Suprapubic skin (tissue), 3 donors: ENCODE data around the gene PSTK.

ENCODE experiments used
- EP300 ChIP-seq: sonication (generic); formaldehyde crosslinking; IDR thresholded peaks from one replicate; pipeline ENCODE4 v1.6.1; 2017; ENCODE audit warnings: antibody characterized with exemption
- POLR2A ChIP-seq, 2 donors: fragments of 450-650 bp; IDR thresholded peaks; one replicate each; pipeline ENCODE4 v1.6.1; 2017; ENCODE audit warnings: antibody characterized with exemption in 2 of 2, mild to moderate bottlenecking in 2 of 2, moderate library complexity in 2 of 2
- TF ChIP-seq, protein P1 (sequence below), 2 donors: fragments of 200-600 bp in 1 of 2; fragments of 450-650 bp in 1 of 2; sonication (generic) in 1 of 2; IDR thresholded peaks; one replicate each; pipeline ENCODE4 v1.5.1; 2016 to 2019; ENCODE audit warnings: antibody characterized with exemption in 2 of 2, mild to moderate bottlenecking in 1 of 2, moderate library complexity in 1 of 2

DNA sequence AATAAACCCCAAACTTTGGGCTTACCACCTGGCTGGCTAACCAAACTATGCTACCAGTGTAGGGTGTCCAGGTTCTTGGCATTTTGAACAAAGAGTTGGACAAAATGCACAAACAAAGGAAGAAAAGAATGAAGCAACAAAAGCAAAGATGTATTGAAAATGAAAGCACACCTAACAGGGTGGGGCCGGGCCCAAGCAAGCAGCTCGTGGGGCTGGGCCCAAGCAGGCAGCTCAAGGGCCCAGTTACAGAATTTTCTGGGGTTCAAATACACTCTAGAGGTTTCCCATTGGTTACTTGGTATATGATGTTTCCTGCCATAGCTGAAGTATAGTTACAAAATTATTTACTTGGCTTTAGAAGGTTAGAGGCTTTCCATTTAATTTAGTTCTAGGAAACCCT lies 44.3 kb downstream of the PSTK start:
- TF ChIP-seq EP300 (no peak), POLR2A (IDR thresholded peaks at IDR 0.05) (no peak)
- TF ChIP-seq, protein P1, sequence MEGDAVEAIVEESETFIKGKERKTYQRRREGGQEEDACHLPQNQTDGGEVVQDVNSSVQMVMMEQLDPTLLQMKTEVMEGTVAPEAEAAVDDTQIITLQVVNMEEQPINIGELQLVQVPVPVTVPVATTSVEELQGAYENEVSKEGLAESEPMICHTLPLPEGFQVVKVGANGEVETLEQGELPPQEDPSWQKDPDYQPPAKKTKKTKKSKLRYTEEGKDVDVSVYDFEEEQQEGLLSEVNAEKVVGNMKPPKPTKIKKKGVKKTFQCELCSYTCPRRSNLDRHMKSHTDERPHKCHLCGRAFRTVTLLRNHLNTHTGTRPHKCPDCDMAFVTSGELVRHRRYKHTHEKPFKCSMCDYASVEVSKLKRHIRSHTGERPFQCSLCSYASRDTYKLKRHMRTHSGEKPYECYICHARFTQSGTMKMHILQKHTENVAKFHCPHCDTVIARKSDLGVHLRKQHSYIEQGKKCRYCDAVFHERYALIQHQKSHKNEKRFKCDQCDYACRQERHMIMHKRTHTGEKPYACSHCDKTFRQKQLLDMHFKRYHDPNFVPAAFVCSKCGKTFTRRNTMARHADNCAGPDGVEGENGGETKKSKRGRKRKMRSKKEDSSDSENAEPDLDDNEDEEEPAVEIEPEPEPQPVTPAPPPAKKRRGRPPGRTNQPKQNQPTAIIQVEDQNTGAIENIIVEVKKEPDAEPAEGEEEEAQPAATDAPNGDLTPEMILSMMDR (IDR thresholded peaks at IDR 0.05) = no peak
